Measurements from ENCODE around the gene KCNK1. TPM values are rescaled to one million over a fixed set of nuclear protein-coding genes. Genes with fewer than 3 reads are reported as not detected.
A peak's percentile ranks its signal among the peaks of the same experiment; 100 is the strongest.
"Not testable (repeated sequence)": the region's sequence is repeated elsewhere in the genome, so short reads cannot be mapped to it uniquely, and the experiment has no call there.

KCNK1 gene
- total RNA-seq, 1 experiment from 2014 or later = not detected

DNA sequence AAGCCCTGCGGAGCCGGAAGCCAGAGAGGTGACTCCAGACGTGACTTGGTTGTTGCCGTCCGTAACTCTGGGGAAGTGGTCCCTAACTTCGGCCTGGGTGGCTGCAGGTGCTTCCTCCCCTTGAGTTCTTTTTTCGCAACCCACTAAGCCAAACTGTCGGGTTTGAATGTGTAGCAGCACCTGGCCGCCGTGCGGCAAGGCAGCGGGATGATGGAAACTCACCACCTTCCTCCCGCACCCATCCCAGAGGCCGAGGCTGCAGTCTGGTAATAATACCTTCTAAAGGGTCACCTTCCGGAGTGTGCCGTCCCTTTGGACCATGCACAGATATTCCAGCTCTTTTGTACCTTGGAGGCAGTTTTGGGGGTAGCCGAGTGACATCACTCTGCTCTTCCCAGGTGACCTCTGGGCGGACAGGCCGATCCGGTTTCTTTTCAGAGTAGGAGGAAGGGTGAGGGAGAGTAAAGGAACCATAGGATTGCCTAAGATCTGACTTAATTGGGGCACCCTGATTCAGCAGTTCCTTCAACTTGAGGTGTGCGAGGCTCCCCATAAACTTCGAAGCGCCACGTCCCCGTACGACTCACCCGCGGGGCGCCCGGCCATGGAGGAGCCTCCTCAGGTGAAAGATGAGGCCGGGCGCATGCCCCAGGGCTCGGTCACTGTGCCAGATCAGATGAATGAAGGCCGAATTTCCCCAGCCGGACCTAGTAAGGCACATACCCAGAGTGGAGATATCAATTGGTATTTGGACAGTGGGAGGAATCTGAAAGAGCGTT, 1.0 kb downstream of the KCNK1 start:
- CTCF ChIA-PET = no interaction called here

GRCh38 chr1:233615571-233615970, 1.7 kb downstream of the KCNK1 start:
- no peak for DNase-seq
- Histone ChIP-seq H3K4me3 (ENCODE audit: low read depth, low read length) (no peak overlapping the region), H3K4me1 (peaks cover 4% of the 10 kb centered on the region; the same call in 1 of the 2 replicates), H3K27me3 (replicated peaks; ENCODE audit: control insufficient read depth, insufficient read depth, low read length) (peaks cover 2% of the 10 kb centered on the region), H3K9me3 (no peaks in the 10 kb centered on the region), H3K36me3 (ENCODE audit: control insufficient read depth, insufficient read depth, low read length) (no peaks in the 10 kb centered on the region)
- no peaks in the 10 kb centered on the region for H3K4me1 Mint-ChIP-seq (ENCODE audit: low read depth, unreplicated experiment)
- H3K9me3 Mint-ChIP-seq (ENCODE audit: unreplicated experiment) = no peaks in the 10 kb centered on the region
- intact Hi-C loops (cut with micrococcal nuclease; ENCODE audit: unreplicated experiment) = no loop called here
- CTCF ChIA-PET = no interaction called here
- no TSS peak for BruUV-seq (replicated peaks)
- no peak for TF ChIP-seq CTCF (IDR thresholded peaks at IDR 0.05; ENCODE audit: insufficient read depth in 1 of 2, low read depth in 1 of 2, low read length in 1 of 2, severe bottlenecking in 1 of 2, unreplicated experiment in 1 of 2)
- POLR2A ChIA-PET = no interaction called here
- H3K27ac Mint-ChIP-seq (ENCODE audit: unreplicated experiment) = no peak overlapping the region
- H3K27me3 Mint-ChIP-seq (ENCODE audit: insufficient read depth, unreplicated experiment) = peaks cover 30% of the 10 kb centered on the region
- H3K4me3 Mint-ChIP-seq (ENCODE audit: unreplicated experiment) = peak overlapping the region; percentile 83
- peaks cover 4% of the 10 kb centered on the region for H3K36me3 Mint-ChIP-seq (ENCODE audit: insufficient read depth, unreplicated experiment)

More for the DNA sequence above, 1.0 kb downstream of the KCNK1 start:
- Mint-ChIP-seq H3K36me3 (ENCODE audit: insufficient read depth, unreplicated experiment) (peaks cover 4% of the 10 kb centered on the region), H3K9me3 (ENCODE audit: unreplicated experiment) (no peaks in the 10 kb centered on the region), H3K27ac (ENCODE audit: unreplicated experiment) (no peak overlapping the region), H3K4me1 (ENCODE audit: low read depth, unreplicated experiment) (no peaks in the 10 kb centered on the region), H3K4me3 (ENCODE audit: unreplicated experiment) (peak overlapping the region; percentile 83), H3K27me3 (ENCODE audit: insufficient read depth, unreplicated experiment) (peaks cover 30% of the 10 kb centered on the region)
- no peak for TF ChIP-seq CTCF (IDR thresholded peaks at IDR 0.05; ENCODE audit: insufficient read depth in 1 of 2, low read depth in 1 of 2, low read length in 1 of 2, severe bottlenecking in 1 of 2, unreplicated experiment in 1 of 2)
- Histone ChIP-seq H3K4me3 (ENCODE audit: low read depth, low read length) (no peak overlapping the region; the same call in 1 of the 2 replicates), H3K4me1 (peaks cover 4% of the 10 kb centered on the region; the same call in 1 of the 2 replicates), H3K9me3 (no peaks in the 10 kb centered on the region), H3K27me3 (replicated peaks; ENCODE audit: control insufficient read depth, insufficient read depth, low read length) (peaks cover 2% of the 10 kb centered on the region), H3K36me3 (ENCODE audit: control insufficient read depth, insufficient read depth, low read length) (no peaks in the 10 kb centered on the region)
- peak in 1 of 2 experiments; percentile 3 for DNase-seq
- intact Hi-C loops (cut with micrococcal nuclease; ENCODE audit: unreplicated experiment) = no loop called here
- no TSS peak for BruUV-seq (replicated peaks)
- POLR2A ChIA-PET = no interaction called here

GRCh38 chr1:233617025-233617424, 3.1 kb downstream of the KCNK1 start:
- Histone ChIP-seq H3K27me3 (replicated peaks; ENCODE audit: control insufficient read depth, insufficient read depth, low read length) (peaks cover 2% of the 10 kb centered on the region), H3K9me3 (no peaks in the 10 kb centered on the region), H3K4me1 (peaks cover 4% of the 10 kb centered on the region; the same call in 1 of the 2 replicates), H3K4me3 (ENCODE audit: low read depth, low read length) (no peak overlapping the region), H3K36me3 (ENCODE audit: control insufficient read depth, insufficient read depth, low read length) (no peaks in the 10 kb centered on the region)
- ChIA-PET POLR2A (no interaction called here), CTCF (no interaction called here)
- intact Hi-C loops (cut with micrococcal nuclease; ENCODE audit: unreplicated experiment) = no loop called here
- Mint-ChIP-seq H3K27me3 (ENCODE audit: insufficient read depth, unreplicated experiment) (peaks cover 21% of the 10 kb centered on the region), H3K27ac (ENCODE audit: unreplicated experiment) (no peak overlapping the region), H3K36me3 (ENCODE audit: insufficient read depth, unreplicated experiment) (peaks cover 4% of the 10 kb centered on the region), H3K4me1 (ENCODE audit: low read depth, unreplicated experiment) (no peaks in the 10 kb centered on the region), H3K9me3 (ENCODE audit: unreplicated experiment) (no peaks in the 10 kb centered on the region), H3K4me3 (ENCODE audit: unreplicated experiment) (no peak overlapping the region)
- DNase-seq = no peak
- no TSS peak for BruUV-seq (replicated peaks)
- no peak for TF ChIP-seq CTCF (IDR thresholded peaks at IDR 0.05; ENCODE audit: insufficient read depth in 1 of 2, low read depth in 1 of 2, low read length in 1 of 2, severe bottlenecking in 1 of 2, unreplicated experiment in 1 of 2)

- H3K36me3 ChIP-seq (ENCODE audit: control insufficient read depth, insufficient read depth, low read length); H3K9me3 ChIP-seq; DNase-seq; intact Hi-C loops (cut with micrococcal nuclease; ENCODE audit: unreplicated experiment); H3K9me3 Mint-ChIP-seq (ENCODE audit: unreplicated experiment); CTCF ChIA-PET; H3K27ac Mint-ChIP-seq (ENCODE audit: unreplicated experiment); H3K36me3 Mint-ChIP-seq (ENCODE audit: insufficient read depth, unreplicated experiment); H3K4me1 ChIP-seq; BruUV-seq (replicated peaks); H3K4me3 Mint-ChIP-seq (ENCODE audit: unreplicated experiment); H3K4me3 ChIP-seq (ENCODE audit: low read depth, low read length); H3K4me1 Mint-ChIP-seq (ENCODE audit: low read depth, unreplicated experiment); H3K27me3 ChIP-seq (replicated peaks; ENCODE audit: control insufficient read depth, insufficient read depth, low read length); POLR2A ChIA-PET: not testable (repeated sequence)
- peaks cover 22% of the 10 kb centered on the region for H3K27me3 Mint-ChIP-seq (ENCODE audit: insufficient read depth, unreplicated experiment)
Observed at GRCh38 chr1:233619414-233619813, 5.5 kb downstream of the KCNK1 start.
